ENCODE data around the gene CHRNA1.

The CHRNA1 gene

DNA sequence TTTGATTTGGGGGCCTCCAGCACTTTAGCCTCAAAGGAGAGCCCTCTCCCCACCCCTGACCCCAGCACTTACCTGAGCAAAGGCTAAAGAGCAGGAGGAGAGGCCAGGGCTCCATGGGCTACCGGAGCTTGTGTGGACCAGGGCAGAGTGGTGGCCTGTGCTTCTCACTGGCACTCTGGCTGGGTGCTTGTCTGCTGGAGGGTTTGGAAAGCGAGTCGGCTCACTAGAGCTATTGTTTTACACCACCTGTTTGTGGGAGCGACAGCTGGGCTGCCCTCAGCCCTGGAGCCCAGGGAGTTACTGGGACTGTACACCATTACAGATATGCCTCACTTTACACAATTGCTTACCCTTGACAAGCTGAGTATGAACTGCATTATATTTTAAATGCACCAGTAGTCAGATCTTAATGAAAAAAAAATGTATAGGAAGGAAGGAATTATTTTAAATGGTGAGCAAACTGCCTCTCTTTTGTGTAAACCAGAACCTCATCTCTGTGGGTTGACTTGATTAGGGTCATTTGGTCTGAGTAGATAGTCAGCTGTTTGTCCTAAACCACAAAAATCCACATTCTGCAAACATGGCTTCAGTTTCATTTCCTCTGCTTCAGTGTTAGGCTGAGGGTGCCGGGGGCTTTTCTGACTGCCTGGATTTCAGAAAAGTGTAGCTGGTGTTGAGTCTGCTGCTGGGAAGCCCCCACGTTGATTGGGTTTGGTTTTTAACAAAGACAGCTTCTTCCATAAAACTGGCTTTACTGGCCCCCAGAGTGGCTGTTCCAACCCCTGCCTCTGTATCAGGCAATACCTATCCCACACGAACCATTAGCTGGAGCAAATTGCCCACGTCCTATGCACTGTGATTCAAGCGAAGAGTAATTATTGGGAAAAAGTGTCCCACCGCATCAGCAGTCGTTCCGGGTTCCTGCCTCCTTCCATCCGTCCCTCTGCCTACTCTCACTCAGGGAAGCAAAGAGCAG, at the start of gene CHRNA1:
CHRNA1 (minus strand) TSS at position 193 of the 976 bp plus-strand sequence; CDS start at position 115, 78 bp downstream.
- DNase-seq (ENCODE audit: low read depth) = no peak

DNA sequence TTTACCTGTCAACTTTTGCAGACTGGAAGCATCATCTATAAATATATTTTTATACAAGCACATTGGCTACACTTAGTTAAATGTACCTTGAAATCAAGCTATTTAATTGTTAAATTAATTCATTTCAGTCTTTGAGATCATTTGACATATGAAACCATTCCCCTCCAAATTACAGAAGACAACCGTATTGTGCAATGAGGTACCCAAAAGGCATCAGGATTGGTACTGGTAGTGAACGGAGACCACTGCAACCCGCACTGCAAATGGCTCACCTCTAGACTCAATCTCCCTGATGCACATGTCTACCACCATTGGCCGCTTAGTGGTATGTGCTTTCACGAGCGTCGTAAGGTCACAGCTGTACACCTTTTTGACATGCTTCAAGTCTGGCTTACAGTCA, 47.8 kb upstream of the CHRNA1 start:
- DNase-seq (ENCODE audit: low read depth) = no peak

DNA sequence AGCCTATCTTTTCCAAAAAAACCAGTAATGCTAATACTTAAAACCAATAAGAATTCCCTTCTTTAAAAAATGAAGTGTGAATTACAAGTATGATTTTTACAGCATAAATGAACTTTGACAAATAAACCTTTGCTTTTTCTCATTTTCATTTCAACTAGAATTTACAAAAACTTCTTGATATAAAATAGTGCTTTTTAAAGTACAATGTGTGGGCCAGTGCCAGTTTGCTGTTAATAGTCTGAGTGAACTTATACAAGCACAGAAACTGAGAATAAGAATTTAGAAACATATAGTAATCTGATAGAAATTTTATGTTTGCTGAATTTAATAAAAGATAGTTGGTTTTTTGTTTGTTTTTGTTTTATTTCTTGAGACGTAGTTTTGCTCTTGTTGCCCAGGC, 43.7 kb upstream of the CHRNA1 start:
- no peak for DNase-seq (ENCODE audit: low read depth)

DNA sequence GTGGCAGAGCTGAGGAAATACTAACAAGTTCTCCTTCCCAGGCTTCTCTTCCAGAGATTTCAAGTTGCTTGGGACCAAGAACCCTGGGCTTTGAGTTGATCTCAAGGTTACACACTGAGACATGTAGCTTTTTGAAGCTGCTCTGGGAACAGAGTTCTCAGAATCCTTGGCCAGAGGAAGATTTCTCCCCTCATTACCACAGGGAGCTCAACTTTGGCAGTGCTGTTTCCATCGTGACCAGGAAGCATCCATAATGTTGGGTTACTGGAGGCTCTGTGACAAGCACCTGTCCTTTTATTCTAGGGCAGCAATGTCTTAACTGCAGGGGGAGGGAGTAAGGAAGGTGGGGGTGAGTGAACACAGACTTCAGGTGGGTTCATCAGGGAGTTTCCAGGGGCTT, 41.5 kb upstream of the CHRNA1 start:
- no peak for DNase-seq (ENCODE audit: low read depth)

DNA sequence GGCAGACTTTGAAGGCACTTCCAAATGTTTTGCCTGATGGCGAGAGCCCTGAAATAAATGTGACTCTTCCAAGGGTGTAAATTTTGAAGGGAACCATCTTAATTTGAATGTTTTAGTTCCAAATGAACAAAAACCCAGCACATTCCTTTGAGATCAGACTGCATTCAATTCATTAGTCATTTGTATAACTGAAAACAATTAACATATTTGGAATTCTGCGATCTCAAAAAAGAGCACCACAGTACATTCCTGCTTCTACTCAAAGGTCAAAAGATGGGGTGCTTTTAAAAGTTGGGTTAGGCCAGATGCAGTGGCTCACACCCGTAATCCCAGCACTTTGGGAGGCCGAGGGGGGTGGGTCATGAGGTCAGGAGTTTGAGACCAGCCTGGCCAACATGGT, 38.2 kb upstream of the CHRNA1 start:
- no peak for DNase-seq (ENCODE audit: low read depth)

DNA sequence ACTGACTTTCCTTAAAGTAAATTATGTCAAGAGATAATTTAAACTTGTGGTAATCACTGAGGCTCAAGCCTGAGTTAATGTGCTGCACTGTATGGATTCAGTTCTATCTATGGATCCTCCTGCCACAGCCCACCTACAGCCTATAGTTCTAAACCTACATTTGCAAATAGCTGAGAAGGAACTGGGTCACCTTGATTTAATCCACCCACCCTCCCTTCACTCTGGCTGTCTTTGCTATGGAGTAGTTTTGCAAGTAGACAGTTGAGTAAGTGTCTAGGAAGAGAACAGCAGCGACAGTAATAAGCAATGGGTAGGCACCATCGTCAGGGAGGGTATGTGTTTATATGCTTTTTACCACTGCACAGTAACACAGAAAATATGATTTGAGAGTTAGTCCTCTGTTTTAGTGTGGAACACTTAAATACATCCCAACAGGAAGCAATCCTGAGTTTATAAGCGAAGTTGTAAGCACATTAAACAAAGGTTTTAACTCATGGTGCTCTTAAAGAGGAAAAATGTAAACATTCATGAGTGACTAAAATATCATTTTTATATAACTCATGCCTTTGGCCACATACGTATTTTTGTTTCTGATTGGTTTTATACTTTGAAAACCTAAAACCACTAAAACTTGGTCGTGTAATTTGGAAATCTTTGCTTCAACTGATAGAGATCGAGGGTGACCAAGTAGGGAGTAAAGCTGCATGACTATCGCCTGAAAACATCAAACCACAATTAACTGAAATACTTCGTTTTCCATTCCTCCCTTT, 36.3 kb upstream of the CHRNA1 start:
- no peak for DNase-seq (ENCODE audit: low read depth)

DNA sequence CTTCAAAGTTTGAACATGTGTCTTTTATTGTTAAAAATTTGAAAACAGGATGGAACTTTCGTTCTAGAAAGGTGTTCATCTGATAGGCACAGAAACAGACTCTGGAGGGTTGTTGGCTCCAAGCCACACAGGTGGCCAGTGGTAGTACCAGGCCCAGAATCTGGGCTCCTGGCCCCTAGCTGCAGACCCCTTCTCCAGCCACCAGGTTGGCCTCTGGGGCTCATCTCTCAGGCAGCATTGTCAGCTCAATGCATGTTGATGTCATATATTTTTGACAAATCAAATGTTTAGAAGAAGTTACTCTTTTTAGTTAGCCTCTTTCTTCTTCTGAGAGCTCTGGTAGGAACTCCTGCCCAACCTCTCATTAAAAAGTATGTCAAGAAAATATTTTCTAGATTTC, 34.5 kb upstream of the CHRNA1 start:
- no peak for DNase-seq (ENCODE audit: low read depth)

DNA sequence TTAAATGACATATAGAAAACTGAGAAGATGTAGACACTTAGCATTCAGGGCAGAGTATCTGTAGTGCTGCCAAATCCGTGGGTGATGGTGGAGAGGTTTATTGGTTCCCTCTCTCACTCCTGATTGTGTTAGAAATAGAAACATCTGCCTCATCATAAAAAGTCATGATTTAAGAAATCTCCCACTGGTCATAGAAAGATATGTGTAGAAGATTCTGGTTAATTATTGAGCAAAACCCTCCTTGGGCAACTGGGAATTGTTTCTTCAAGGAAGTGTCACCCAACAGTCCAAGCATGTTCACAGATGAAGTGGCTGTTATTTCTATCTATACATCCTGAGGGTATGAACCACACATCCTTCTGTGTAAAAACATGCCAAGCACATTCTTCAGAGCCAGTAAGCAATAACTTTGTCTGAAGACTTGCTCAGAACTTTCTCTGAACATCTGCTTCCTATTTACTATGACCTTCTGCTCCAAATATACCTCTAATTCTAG, 33.6 kb upstream of the CHRNA1 start:
- no peak for DNase-seq (ENCODE audit: low read depth)

DNA sequence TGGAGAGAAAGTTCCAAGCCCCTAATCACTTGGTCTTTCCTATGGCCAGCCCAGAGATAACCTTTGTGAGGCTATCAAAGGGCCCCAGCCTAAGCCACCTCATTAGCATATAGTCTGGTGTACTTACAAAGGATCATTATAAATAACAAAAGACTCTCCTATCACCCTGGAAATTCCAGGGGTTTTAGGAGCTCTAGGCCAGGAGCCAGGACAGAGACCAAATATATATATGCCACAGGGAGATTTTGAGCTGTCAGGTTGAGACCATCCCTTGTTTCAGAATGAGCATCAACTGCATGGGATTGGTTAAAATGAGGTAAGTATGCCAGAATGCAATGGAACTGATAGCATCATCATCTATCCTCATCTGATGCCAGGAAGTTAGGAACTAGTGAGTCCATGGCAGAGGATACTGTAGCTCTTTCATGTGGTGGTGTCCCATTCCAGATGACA, 32.1 kb upstream of the CHRNA1 start:
- DNase-seq (ENCODE audit: low read depth) = no peak

DNA sequence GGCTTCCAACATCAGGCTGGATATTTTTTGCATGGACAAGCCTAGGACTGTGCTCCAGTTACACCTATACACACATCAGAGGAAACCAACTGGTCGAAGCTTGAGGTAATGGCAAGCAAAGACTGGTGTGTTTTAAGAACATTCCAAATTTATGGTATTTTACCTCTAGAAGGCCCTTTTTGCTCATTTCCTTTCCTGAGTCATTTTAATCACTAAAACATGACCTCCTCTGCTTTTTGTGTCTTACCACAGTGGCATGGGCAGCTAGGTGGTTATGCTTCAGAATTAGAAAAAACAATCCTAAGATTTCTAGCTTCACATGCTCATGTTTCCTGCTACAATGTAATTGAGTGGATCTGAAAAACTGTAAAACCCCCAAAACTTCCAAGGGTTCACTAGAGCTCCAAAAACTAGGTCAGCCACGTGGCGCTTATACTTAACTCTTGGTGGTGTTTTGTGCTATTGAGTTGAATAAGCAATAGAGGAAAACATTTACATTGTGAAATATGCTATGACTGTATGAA, 30.6 kb upstream of the CHRNA1 start:
- DNase-seq (ENCODE audit: low read depth) = no peak

DNA sequence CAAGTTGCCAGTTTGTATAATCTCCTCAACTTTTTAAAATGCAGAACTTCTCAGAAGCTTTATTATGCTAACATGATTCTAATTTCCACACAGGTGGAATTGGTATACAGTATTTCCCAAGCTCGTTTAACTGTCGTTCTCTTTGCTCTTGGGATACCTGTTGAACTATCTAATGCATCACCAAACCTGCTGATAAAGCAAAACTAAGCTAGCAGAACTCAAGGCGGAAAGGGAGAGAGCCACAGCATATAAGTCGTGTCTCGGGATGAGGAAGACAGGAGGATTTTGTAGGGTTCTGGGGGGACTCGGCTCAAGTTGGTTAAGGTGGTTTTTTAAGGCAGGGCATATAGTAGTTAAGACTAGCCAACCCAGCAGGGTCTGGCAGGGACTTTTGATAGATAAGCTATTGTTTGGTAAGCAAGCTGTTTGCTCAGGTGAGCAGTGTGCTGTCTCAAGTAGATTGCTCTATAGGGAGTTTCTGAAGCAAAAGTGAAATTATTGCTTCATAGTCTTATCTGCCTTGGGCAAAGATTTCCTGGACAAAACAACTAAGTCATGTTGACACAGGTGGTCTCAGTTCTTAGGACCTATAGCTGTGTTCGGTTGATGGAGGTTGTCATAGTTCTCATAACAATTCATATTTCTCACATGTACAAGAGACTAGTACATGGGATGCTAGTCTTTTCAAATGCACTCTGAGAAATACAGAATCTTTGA, 28.2 kb upstream of the CHRNA1 start:
- DNase-seq (ENCODE audit: low read depth) = no peak

DNA sequence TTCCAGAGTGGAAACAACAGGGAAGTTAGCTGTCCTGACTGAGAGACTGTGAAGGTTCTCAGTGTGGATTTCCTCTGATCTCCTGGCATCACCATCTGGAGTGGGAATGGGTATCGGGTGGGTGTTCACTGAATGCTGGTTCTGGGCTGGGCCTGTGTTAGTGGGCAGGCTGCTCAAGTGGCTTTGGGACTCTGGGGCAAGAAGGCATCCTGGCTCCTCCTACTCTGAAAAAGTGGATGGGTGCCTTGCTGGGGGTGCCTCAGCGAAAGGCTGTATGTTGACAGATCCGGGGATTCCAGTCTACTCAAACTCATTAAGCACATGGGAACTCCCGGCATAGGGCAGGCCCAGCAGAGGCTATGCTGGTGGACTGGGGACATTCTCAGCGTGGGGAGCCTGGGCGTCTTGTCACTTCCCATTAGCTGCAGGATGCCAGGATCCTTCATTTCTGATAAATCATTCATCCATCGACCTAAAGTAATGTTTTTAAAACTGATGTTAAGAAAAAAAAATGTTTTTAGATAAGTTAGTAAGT, 27.5 kb upstream of the CHRNA1 start:
- DNase-seq (ENCODE audit: low read depth) = no peak

DNA sequence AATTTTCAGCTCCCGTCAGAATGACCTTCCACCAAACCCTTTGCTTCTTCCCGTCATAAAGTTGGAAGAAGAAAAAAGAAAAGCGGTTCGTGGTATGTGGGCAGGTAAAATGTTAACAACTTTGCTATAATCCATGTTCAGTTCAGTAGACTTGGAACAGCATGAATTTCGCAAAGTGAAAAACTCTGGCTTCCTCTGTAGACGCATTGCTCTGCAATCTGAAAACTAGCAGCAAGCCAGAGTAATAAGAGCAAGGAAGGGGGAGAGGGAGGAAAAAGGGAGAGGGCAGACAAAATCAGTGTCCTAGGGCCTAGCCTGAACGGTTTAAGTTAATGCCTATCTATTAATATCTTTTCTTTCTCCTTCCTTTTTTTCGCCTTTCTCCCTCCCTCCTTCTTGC, 26.7 kb upstream of the CHRNA1 start:
- DNase-seq (ENCODE audit: low read depth) = no peak

DNA sequence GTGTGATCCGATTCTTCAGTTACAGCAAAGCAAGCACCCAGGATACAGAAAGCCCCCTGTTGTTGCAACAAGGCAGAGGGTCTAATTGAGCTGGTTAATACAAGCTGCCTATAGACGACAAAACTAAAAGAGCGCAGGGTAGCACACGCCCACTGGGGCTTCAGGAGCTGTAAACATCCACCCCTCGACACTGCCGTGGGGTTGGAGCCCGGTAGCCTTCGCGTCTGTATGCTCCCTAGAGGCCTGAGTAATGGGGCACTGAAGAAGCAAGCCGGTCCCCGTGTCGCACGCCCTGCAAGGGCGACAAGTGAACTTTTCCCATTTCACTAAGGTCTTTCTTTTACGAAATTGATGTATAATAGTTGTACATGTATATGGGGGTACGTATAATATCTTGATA, 24.7 kb upstream of the CHRNA1 start:
- no peak for DNase-seq (ENCODE audit: low read depth)

DNA sequence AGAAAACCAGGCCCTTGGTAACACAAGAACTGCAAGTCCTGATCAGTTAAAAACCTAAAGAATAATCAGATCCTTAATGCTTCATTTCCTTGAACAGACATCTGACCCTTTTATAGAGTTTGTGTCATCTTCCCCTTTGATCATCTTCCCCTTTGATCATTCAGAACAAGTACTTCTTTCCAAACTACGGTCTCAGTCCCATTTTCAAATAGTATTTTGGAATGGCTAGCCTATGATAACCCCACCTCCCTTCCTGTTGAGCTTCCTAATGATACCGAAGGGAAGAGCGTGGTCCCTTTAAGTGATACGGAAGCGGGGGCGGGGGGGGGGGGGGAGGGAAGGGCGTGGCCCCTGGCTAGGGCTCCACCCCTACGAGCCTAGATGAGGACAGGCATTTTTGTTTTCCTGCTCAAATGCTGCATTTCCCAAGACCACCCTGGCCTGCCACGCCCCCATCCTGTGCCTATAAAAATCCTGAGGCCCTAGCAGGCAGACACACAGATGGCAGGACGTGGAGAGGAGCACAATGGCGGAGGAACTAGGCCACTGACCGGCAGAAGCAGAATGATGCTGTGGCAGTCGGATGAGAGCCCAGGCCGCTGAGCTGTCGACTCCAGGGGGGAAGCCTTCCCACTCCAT, 24.1 kb upstream of the CHRNA1 start:
- no peak for DNase-seq (ENCODE audit: low read depth)

DNA sequence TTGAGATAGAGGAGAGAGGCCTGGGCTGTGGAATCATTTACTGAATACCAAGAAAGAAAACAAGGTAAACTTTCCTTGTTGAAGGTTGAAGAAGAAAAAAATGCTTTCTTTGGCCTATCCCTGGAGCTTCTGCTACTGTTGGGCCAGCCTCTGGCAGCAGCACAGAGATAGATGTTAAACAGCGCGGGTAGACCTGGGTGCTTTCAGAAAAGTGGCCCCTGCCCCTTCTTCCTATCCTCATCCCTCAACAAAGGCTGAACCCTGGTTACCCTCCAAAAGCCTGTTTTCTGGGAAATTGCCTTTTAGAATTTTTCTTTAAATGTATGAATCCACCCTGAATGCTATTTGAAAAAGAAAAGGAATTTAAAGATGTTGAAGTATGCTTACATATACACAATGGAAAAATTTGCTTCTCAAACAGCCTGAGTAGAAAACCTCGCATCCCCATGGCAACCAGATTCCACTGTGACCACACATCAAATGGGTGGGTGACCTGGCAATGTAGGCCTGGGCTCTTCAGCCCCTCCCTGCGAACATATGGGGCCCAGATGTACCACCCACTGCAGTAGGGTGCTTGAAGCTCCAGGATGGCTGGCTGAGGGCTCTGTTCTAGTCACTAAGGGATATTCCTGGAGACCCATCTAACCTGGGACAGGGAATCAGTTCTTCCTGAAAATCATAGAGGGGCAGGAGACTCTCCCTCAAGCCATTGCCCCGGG, 23.4 kb upstream of the CHRNA1 start:
- DNase-seq (ENCODE audit: low read depth) = no peak

DNA sequence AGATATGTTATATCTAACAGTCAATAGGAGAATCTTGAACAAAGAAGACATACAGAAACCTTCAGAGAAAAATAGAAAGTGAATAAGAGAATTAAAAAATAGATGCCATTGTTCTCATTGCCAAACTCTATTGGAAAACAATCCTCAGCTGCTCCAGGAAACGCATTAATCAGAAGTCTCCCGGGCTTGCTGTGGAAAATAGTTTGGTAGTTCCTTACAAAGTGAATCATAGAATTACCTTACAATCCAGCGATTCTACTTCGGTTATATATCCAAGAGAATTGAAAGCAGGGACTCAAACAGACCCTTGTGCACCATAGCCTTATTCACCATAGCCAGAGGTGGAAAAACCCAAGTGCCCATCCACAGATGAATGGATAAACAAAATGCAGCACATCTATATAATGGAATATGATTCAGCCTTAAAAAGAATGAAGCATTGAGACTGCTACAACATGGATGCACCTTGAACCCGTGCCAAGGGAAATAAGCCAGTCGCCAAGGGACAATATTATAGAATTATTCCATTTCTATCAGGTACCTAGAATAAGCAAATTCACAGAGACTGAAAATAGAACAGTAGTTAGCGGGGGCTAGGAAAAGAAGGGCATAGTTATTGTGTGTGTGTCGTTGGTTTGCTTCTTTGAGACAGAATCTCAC, 21.9 kb upstream of the CHRNA1 start:
- no peak for DNase-seq (ENCODE audit: low read depth)

DNA sequence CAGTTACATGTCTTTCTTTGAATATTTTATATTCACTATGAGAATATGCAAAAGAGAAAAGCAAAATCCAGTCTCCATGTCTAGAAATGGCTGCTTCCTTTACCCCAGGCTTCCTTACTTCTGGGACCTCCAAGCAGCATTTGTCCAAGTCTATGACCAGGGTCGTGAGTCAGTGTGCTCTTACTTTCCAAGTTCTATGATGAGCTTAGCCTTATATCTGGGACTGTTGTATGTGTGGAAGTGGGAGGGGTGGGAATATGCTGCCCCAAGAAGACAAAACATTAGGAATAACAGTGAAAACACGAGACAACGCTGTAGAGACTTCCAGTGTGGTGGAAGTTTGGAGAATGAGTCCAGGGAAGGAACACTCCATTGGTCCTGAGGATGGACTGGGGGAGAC, 21.2 kb upstream of the CHRNA1 start:
- no peak for DNase-seq (ENCODE audit: low read depth)

DNA sequence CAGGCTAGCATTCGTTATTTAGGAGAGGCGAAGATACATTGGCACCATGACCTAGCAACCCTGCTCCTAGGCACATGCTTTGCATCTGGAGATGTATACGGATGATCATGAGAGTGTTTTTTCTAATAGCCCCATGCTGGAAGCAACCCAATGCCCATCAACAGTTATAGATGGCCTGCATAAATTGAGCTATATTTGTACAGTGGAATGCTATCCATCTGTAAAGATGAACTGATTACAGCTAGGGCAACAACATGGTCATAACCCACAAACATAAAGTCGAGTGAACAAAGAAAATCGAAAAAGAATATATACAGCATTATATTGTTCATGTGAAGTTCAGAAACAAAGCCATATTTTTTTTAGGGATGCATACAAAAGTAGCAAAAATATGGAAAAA, 20.6 kb upstream of the CHRNA1 start:
- no peak for DNase-seq (ENCODE audit: low read depth)

DNA sequence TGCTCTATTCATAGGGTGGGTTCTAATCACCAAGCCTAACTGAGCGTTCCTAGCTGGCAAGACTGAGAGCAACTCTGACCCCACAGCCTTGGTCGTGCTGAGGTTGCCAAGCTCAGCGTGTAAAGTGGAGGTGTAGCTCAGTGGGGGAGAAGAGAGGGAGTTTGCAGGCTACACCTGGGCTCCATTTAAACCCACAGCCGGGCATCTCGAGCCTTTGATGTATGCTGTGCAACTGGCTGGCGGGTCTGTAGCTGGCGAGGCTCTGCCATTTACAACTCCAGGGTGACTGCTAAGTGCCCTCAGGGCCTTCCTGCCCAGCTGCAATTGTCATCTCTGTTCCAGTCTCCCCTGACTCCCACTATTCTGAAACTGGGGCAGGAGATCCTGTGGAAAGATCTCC, 20.0 kb upstream of the CHRNA1 start:
- DNase-seq (ENCODE audit: low read depth) = no peak
